Measurements from ENCODE around the gene UCN.

The UCN gene

DNA sequence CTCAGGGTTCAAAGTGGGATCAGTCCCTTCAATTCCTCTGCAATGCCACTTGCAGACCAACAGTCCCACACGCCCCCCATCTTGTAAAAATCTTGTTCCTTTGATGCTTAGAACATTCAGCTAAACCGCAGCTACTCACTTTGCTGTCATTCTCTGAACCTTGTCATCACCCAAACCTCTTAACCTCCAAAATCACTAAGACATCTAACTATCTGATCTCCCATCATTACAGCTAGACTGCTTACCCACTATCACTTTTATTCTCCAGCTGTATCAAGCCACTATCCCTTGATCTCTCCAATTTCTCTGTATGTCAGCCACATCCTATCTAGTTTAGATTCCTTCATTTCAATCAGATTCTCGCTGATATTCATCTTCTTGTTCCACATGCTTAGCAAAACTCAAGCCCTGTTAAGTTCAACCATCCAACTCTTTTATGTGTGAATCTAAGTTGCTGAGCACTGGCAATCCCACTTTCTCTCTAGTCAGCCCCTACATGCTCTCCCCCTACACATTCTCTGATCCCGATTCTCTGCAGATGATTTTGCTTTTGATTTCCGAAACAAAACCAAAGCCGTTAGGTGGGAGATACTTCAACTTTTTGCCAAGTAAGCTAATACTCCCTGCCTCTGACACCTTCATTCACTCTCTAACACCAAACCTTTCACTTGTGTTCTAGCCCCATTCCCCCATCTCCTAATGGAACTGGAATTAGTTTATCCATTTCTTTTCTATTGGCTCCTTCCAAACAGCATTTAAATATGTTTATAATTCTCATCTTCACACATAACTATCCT, 43.8 kb upstream of the UCN start:
- no peak for TF ChIP-seq CTCF (IDR thresholded peaks at IDR 0.05; ENCODE audit: insufficient read depth, low read length, missing control alignments)
- ChIA-PET CTCF (interaction anchor here (1.2 to 1.7 kb wide), 3 partner anchors 18 to 331 kb away, joined by 4 to 7 read pairs (median 5); partner anchors contain the start of gene EIF2B4), POLR2A (no interaction called here)

DNA sequence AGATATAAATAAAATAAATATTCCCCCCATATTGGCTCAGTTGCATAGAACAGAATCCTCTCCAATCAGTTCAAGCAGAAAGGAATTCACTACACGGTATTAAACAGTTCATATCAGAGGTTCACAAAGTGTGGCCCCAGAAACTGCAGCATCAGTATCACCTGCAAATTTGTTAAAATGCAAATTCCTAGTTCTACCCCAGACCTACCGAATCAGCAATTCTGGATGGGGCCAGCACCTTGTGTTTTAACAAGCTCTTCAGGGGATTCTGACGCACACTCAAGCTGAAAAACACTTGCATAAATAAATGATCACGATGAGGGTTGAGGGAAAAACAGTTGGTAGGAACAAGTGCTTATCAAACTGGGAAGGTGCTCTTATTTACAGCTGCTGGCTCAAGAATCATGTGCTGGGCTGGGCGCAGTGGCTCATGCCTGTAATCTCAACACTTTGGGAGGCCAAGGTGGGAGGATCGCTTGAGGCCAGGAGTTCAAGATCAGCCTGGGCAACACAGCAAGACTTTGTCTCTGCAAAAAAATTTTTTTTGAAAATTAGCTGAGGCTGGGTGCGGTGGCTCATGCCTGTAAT, 42.0 kb upstream of the UCN start:
- DNase-seq (ENCODE audit: low read depth, low spot score), result no peak
- TF ChIP-seq CTCF (IDR thresholded peaks at IDR 0.05; ENCODE audit: insufficient read depth, low read length, missing control alignments), result no peak
- H3K4me3 ChIP-seq (ENCODE audit: low read depth, low read length), result no peak overlapping the region
- CTCF ChIA-PET, result interaction anchor here (1.1 to 1.4 kb wide), 3 partner anchors 10 to 47 kb away, joined by 3 to 4 read pairs (median 3); partner anchors contain the start of gene EIF2B4
- POLR2A ChIA-PET, result no interaction called here

More for the DNA sequence above, 43.8 kb upstream of the UCN start:
- H3K4me3 ChIP-seq (ENCODE audit: low read depth, low read length), result no peak overlapping the region
- DNase-seq (ENCODE audit: low read depth, low spot score), result no peak

DNA sequence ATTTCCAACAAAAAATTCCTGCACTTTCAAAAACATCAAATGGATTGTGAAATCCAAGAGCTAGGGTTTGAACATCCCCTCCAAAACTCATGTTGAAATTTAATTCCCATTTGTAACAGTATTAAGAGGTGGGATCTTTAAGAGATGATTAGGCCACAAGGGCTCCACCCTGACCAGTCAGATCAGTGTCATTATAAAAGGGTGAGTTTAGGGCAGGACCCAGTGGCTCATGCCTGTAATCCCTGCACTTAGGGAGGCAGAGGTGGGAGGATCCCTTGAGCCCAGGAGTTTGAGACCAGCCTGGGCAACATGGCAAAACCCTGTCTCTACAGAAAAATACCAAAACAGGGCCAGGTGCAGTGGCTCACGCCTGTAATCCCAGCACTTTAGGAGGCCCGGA, 39.4 kb upstream of the UCN start:
- ChIA-PET POLR2A (no interaction called here), CTCF (interaction anchor here (1.0 to 1.2 kb wide), 3 partner anchors 22 to 26 kb away, joined by 3 read pairs; partner anchors contain the start of gene EIF2B4)
- TF ChIP-seq CTCF (IDR thresholded peaks at IDR 0.05; ENCODE audit: insufficient read depth, low read length, missing control alignments), result no peak
- DNase-seq (ENCODE audit: low read depth, low spot score), result no peak
- H3K4me3 ChIP-seq (ENCODE audit: low read depth, low read length), result no peak overlapping the region

- no peak for TF ChIP-seq CTCF (IDR thresholded peaks at IDR 0.05; ENCODE audit: insufficient read depth, low read length, missing control alignments)
- POLR2A ChIA-PET, result interaction anchor here (1.2 kb wide), 1 partner anchor 14 kb away, joined by 5 read pairs; the partner anchor contains the start of gene MPV17
- DNase-seq (ENCODE audit: low read depth, low spot score), result no peak
- CTCF ChIA-PET, result no interaction called here
- no peak overlapping the region for H3K4me3 ChIP-seq (ENCODE audit: low read depth, low read length)
These were observed 27.9 kb upstream of the UCN start for GRCh38 chr2:27336173-27336572.

GRCh38 chr2:27335311-27335710, 27.1 kb upstream of the UCN start:
- POLR2A ChIA-PET, result no interaction called here
- TF ChIP-seq CTCF (IDR thresholded peaks at IDR 0.05; ENCODE audit: insufficient read depth, low read length, missing control alignments), result no peak
- DNase-seq (ENCODE audit: low read depth, low spot score), result no peak
- CTCF ChIA-PET, result no interaction called here
- no peak overlapping the region for H3K4me3 ChIP-seq (ENCODE audit: low read depth, low read length)

- POLR2A ChIA-PET, result interaction anchor here (0.8 kb wide), 1 partner anchor 31 kb away, joined by 3 read pairs; no protein-coding TSS in a partner anchor
- CTCF ChIA-PET, result interaction anchor here (8.1 kb wide), 1 partner anchor 21 kb away, joined by 94 read pairs; no protein-coding TSS in a partner anchor
- TF ChIP-seq CTCF (IDR thresholded peaks at IDR 0.05; ENCODE audit: insufficient read depth, low read length, missing control alignments), result no peak
- DNase-seq (ENCODE audit: low read depth, low spot score), result no peak
- no peak overlapping the region for H3K4me3 ChIP-seq (ENCODE audit: low read depth, low read length)
These were observed 16.5 kb upstream of the UCN start for GRCh38 chr2:27324720-27325119.
